KMS-11 (cell line): Measurements from ENCODE around the gene TBC1D22B.

ENCODE experiments used
- H2AFZ ChIP-seq: fragments of 200-600 bp; sonication (generic); 2 replicates; pipeline ENCODE4 v1.6.1; 2016; ENCODE audit warnings: antibody characterized with exemption, mixed run types, low read depth
- H3K27ac ChIP-seq: fragments of 200-600 bp; sonication (generic); 2 replicates; pipeline ENCODE4 v1.6.1; 2016; ENCODE audit warnings: mild to moderate bottlenecking, mixed run types
- H3K27me3 ChIP-seq: fragments of 200-600 bp; sonication (generic); 2 replicates; pipeline ENCODE4 v1.6.1; 2017; ENCODE audit warnings: mild to moderate bottlenecking, low read depth, mixed run types, moderate library complexity; ENCODE audit not compliant: insufficient read depth
- H3K36me3 ChIP-seq: fragments of 200-600 bp; sonication (generic); 2 replicates; pipeline ENCODE4 v1.6.1; 2017; ENCODE audit warnings: mild to moderate bottlenecking, mixed run types; ENCODE audit not compliant: insufficient read depth
- H3K4me1 ChIP-seq: fragments of 200-600 bp; sonication (generic); 2 replicates; pipeline ENCODE4 v1.6.1; 2016; ENCODE audit warnings: mild to moderate bottlenecking, low read depth, mixed run types; ENCODE audit not compliant: poor library complexity, severe bottlenecking
- H3K4me2 ChIP-seq: fragments of 200-600 bp; sonication (generic); 2 replicates; pipeline ENCODE4 v1.7.0; 2016; ENCODE audit warnings: mild to moderate bottlenecking, mixed run types
- H3K4me3 ChIP-seq: fragments of 200-600 bp; sonication (generic); IDR thresholded peaks from 2 replicates; pipeline ENCODE4 v1.6.1; 2017; ENCODE audit warnings: low read depth, low read length, mixed read lengths; ENCODE audit not compliant: insufficient read depth
- H3K79me2 ChIP-seq: fragments of 200-600 bp; sonication (generic); 2 replicates; pipeline ENCODE4 v1.6.1; 2016; ENCODE audit warnings: low read depth, mixed run types; ENCODE audit not compliant: insufficient read depth
- H3K9ac ChIP-seq: fragments of 200-600 bp; sonication (generic); 2 replicates; pipeline ENCODE4 v1.6.1; 2016; ENCODE audit warnings: mild to moderate bottlenecking, mixed run types
- H4K20me1 ChIP-seq: fragments of 200-600 bp; sonication (generic); 2 replicates; pipeline ENCODE4 v1.6.1; 2016; ENCODE audit warnings: mild to moderate bottlenecking, mixed run types; ENCODE audit not compliant: insufficient read depth
- TF ChIP-seq, protein P1 (sequence below): fragments of 200-600 bp; sonication (generic); conservative IDR thresholded peaks from 2 replicates; pipeline ENCODE4 v1.6.1; 2017; ENCODE audit warnings: low read depth, mild to moderate bottlenecking, antibody characterized with exemption, low read length, moderate library complexity, mixed read lengths

The TBC1D22B gene

DNA sequence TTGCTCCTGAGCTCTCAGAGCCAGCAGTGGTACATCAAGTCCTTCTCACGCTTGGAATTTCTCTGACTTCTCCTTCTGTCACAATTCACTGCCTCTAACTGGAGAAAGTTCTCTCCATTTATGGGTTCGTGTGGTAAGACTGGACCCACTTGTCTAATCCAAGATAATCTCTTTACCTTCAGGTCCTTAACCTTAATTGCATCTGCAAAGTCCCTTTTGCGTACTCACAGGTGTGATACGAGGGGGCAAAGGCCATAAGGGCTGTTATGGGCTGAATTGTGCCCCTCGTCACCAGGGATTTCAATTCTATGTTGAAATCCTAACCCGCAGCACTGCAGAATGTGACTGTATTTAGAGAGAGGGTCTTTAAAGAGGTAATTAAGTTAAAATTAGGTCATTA, 27.5 kb upstream of the TBC1D22B start:
- H3K9ac ChIP-seq: no peak overlapping the region
- no peaks in the 10 kb centered on the region for H3K36me3 ChIP-seq
- H4K20me1 ChIP-seq: no peaks in the 10 kb centered on the region
- no peak overlapping the region for H3K4me3 ChIP-seq
- H3K27me3 ChIP-seq: no peaks in the 10 kb centered on the region
- no peak overlapping the region for H3K4me2 ChIP-seq
- TF ChIP-seq, protein P1, sequence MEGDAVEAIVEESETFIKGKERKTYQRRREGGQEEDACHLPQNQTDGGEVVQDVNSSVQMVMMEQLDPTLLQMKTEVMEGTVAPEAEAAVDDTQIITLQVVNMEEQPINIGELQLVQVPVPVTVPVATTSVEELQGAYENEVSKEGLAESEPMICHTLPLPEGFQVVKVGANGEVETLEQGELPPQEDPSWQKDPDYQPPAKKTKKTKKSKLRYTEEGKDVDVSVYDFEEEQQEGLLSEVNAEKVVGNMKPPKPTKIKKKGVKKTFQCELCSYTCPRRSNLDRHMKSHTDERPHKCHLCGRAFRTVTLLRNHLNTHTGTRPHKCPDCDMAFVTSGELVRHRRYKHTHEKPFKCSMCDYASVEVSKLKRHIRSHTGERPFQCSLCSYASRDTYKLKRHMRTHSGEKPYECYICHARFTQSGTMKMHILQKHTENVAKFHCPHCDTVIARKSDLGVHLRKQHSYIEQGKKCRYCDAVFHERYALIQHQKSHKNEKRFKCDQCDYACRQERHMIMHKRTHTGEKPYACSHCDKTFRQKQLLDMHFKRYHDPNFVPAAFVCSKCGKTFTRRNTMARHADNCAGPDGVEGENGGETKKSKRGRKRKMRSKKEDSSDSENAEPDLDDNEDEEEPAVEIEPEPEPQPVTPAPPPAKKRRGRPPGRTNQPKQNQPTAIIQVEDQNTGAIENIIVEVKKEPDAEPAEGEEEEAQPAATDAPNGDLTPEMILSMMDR: no peak
- no peak overlapping the region for H3K27ac ChIP-seq
- no peak overlapping the region for H2AFZ ChIP-seq
- H3K79me2 ChIP-seq: no peaks in the 10 kb centered on the region
- no peaks in the 10 kb centered on the region for H3K4me1 ChIP-seq

DNA sequence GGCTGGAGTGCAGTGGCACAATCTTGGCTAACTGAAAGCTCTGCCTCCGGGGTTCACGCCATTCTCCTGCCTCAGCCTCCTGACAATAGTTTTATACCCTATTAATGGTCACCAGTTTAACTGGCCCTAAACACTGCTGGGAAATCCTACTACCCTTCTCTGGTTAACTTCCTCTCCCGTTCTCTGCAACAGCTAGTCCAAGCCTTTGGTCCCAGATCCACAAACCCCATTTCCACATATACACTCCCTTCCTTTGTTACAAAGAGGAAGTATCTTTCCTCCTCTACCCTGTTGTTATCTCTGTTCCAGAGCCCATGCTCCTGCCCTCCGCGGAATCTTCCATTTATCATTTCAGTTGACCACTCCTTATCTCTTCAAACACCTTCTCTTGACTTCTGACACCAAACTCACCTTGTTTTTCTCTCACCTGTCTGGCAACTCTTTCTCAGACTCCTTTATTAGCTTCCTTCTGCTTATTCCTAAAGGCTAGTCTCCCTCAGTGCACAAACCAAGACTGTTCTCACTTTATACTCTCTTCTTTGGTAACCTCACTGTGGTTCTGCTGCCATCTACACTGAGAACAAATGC, 25.0 kb upstream of the TBC1D22B start:
- Histone ChIP-seq H3K27me3 (no peaks in the 10 kb centered on the region), H2AFZ (no peak overlapping the region)

DNA sequence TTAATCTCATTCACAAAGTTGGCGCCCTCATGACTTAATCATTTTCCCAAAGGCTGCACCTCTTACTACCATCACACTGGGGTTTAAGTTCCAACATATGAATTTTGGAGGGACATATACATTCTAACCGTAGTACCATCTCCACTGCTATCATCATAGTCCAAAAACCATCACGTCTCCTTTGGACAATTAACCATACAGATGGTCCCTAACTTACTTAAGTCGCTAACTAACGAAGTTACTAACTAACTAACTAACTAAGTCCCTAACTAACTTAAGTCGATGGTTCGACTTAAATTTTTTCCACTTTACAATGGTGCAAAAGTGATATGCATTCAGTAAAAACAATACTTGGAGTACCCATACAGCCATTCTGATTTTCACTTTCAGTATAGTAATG, 24.0 kb upstream of the TBC1D22B start:
- no peak overlapping the region for H3K27ac ChIP-seq

More for the DNA sequence above, 25.0 kb upstream of the TBC1D22B start:
- Histone ChIP-seq H3K79me2 (no peaks in the 10 kb centered on the region), H3K9ac (no peak overlapping the region), H4K20me1 (no peaks in the 10 kb centered on the region), H3K27ac (no peak overlapping the region), H3K36me3 (no peaks in the 10 kb centered on the region), H3K4me1 (no peaks in the 10 kb centered on the region), H3K4me3 (no peak overlapping the region), H3K4me2 (no peak overlapping the region)
- TF ChIP-seq, protein P1: no peak

DNA sequence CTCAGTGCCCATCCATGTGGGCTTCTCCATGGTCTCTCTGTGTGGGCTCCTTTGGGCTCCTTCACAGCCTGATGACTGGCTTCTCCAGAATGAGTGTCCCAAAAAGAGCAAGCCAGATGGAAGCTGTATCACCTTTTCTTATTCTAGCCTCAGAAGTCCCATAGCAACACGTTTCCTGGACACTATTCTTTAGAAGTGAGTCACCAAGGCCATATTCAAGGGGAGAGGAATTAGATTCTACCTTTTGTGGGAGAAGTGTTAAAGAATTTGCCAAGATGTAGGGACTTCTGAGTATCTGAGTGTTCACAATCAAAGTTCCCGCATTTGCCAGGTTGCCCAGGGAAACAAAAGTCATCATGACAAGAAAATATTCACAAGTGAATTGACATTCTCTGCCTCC, 20.7 kb upstream of the TBC1D22B start:
- peaks cover 13% of the 10 kb centered on the region for H3K4me1 ChIP-seq
- no peaks in the 10 kb centered on the region for H3K27me3 ChIP-seq
- H3K9ac ChIP-seq: no peak overlapping the region
- no peaks in the 10 kb centered on the region for H3K36me3 ChIP-seq
- H3K4me2 ChIP-seq: no peak overlapping the region
- H3K4me3 ChIP-seq: no peak overlapping the region
- no peak overlapping the region for H3K27ac ChIP-seq
- H2AFZ ChIP-seq: no peak overlapping the region
- H4K20me1 ChIP-seq: no peaks in the 10 kb centered on the region
- TF ChIP-seq, protein P1: no peak
- no peaks in the 10 kb centered on the region for H3K79me2 ChIP-seq

More for the DNA sequence above, 24.0 kb upstream of the TBC1D22B start:
- Histone ChIP-seq H3K27me3 (no peaks in the 10 kb centered on the region), H3K36me3 (no peaks in the 10 kb centered on the region), H3K4me1 (no peaks in the 10 kb centered on the region), H3K9ac (no peak overlapping the region), H3K4me3 (no peak overlapping the region), H4K20me1 (no peaks in the 10 kb centered on the region), H3K79me2 (no peaks in the 10 kb centered on the region), H2AFZ (no peak overlapping the region), H3K4me2 (no peak overlapping the region)
- TF ChIP-seq, protein P1: no peak
